Hepatocyte (in vitro differentiated cells): Measurements from ENCODE around the gene FTSJ1. TPM values are rescaled to one million over a fixed set of nuclear protein-coding genes. Genes with fewer than 3 reads are reported as not detected.

Experiments
- DNase-seq: peaks from one replicate; pipeline ENCODE4 v3.0.0-alpha.2; 2016; ENCODE audit warnings: low spot score
- H2AFZ ChIP-seq: fragments of 200-600 bp; sonication (generic); 2 replicates; pipeline ENCODE4 v1.6.0; 2016; ENCODE audit warnings: antibody characterized with exemption, mild to moderate bottlenecking
- H3K27ac ChIP-seq: fragments of 200-600 bp; sonication (generic); 2 replicates; pipeline ENCODE4 v1.5.1; 2016; ENCODE audit warnings: mild to moderate bottlenecking
- H3K27me3 ChIP-seq: fragments of 200-600 bp; sonication (generic); 2 replicates; pipeline ENCODE4 v1.6.1; 2016
- H3K36me3 ChIP-seq: fragments of 200-600 bp; sonication (generic); replicated peaks from 2 replicates; pipeline ENCODE4 v1.5.1; 2016; ENCODE audit warnings: low read depth; ENCODE audit not compliant: insufficient read depth
- H3K4me1 ChIP-seq: fragments of 200-600 bp; sonication (generic); 2 replicates; pipeline ENCODE4 v1.5.1; 2016; ENCODE audit warnings: mild to moderate bottlenecking, moderate library complexity; ENCODE audit not compliant: insufficient read depth
- H3K4me2 ChIP-seq: fragments of 200-600 bp; sonication (generic); 2 replicates; pipeline ENCODE4 v1.6.0; 2016
- H3K4me3 ChIP-seq: fragments of 200-600 bp; sonication (generic); 2 replicates; pipeline ENCODE4 v1.5.1; 2016; ENCODE audit warnings: mild to moderate bottlenecking
- H3K79me2 ChIP-seq: fragments of 200-600 bp; sonication (generic); 2 replicates; pipeline ENCODE4 v1.6.0; 2017; ENCODE audit warnings: mild to moderate bottlenecking
- H3K9me2 ChIP-seq: fragments of 200-600 bp; sonication (generic); replicated peaks from 2 replicates; pipeline ENCODE4 v1.6.0; 2017; ENCODE audit warnings: mild to moderate bottlenecking; ENCODE audit not compliant: insufficient read depth
- H3K9me3 ChIP-seq: fragments of 200-600 bp; sonication (generic); 2 replicates; pipeline ENCODE4 v1.5.1; 2016; ENCODE audit warnings: low read depth, mild to moderate bottlenecking
- H4K20me1 ChIP-seq: fragments of 200-600 bp; sonication (generic); 2 replicates; pipeline ENCODE4 v1.6.0; 2016; ENCODE audit warnings: mild to moderate bottlenecking; ENCODE audit not compliant: insufficient read depth, poor library complexity, severe bottlenecking
- CTCF ChIP-seq: fragments of 200-600 bp; sonication (generic); IDR thresholded peaks from 2 replicates; pipeline ENCODE4 v1.5.1; 2016; ENCODE audit warnings: antibody characterized with exemption, mild to moderate bottlenecking; ENCODE audit not compliant: poor library complexity
- EZH2 ChIP-seq: fragments of 200-600 bp; sonication (generic); IDR thresholded peaks from 2 replicates; pipeline ENCODE4 v1.6.1; 2016; ENCODE audit warnings: antibody characterized with exemption, mild to moderate bottlenecking, borderline replicate concordance
- EZH2phosphoT487 ChIP-seq: fragments of 200-600 bp; sonication (generic); IDR thresholded peaks from one replicate; pipeline ENCODE4 v1.6.1; 2018; ENCODE audit warnings: antibody characterized with exemption, mild to moderate bottlenecking, low read depth, moderate library complexity; ENCODE audit not compliant: unreplicated experiment, severe bottlenecking
- WGBS: methylation state at CpG from one replicate; pipeline ENCODE4 v1.1.6; 2016; ENCODE audit warnings: low lambda C conversion rate; ENCODE audit errors: missing lambda C conversion rate; 5-methylcytosine and 5-hydroxymethylcytosine counted together
- polyA plus RNA-seq: library from polyadenylated mRNA; unstranded; fragments of >200 nt; fragmentation: Nextera tagmentation; extraction: Ambion mirVana; gene quantifications from 2 replicates; pipeline ENCODE4 v1.2.1, GENCODE V29; 2016
- total RNA-seq: library from RNA; depleted of rRNA; stranded (reverse); fragments of >200 nt; gene quantifications from 2 replicates; pipeline ENCODE4 v1.2.3, GENCODE V29; 2014

FTSJ1 gene
- total and polyA plus RNA-seq, 2 experiments from 2014 or later: 38.4 to 43.8 TPM

DNA sequence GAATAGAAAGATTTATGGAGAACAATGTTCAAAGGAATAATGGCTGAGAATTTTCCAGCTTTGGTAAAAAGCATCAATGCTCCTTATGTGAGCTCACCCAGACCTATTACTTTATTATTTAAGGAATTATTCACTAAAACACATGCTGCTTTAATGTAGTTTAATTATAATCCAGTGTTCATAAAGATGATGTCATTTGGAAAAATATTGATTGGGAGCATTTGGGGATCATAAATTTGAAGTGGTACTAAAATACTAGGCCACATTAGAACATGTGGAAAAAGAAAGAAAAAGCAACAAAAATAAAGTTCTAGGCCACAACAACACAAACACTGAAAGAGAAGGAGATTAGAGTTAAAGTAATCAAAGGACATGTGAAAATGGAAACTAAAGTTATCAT lies 25.9 kb upstream of the FTSJ1 start:
- H3K27me3 ChIP-seq: no peaks in the 10 kb centered on the region
- H3K4me2 ChIP-seq: no peak overlapping the region
- H3K36me3 ChIP-seq: no peaks in the 10 kb centered on the region
- H3K4me3 ChIP-seq: no peak overlapping the region
- H3K27ac ChIP-seq: no peak overlapping the region
- no peaks in the 10 kb centered on the region for H3K9me2 ChIP-seq
- TF ChIP-seq CTCF: no peak
- no peak for TF ChIP-seq EZH2
- no peak for TF ChIP-seq EZH2phosphoT487
- H3K9me3 ChIP-seq: no peaks in the 10 kb centered on the region
- no peaks in the 10 kb centered on the region for H3K4me1 ChIP-seq
- H4K20me1 ChIP-seq: no peaks in the 10 kb centered on the region
- DNase-seq: no peak
- no peak overlapping the region for H2AFZ ChIP-seq
- H3K79me2 ChIP-seq: no peaks in the 10 kb centered on the region

DNA sequence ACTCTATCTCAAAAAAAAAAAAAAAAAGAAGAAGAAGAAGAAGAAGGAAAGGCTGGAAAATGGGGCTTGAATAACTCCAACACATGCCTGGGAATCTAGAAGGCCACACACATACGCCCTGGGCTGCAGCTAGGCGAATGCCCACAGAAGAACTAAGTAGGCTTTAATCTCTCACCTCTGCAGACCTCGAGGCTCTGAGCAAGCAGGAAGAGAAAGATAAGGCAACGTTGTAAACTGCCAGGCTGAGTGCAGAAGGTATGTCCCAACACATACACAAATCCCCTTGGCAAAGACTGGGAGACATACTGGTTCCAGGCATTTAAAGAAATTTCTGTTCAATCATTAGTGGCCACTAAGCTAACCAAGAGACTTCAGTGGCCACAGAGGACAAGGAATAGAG lies 24.3 kb upstream of the FTSJ1 start:
- no peak overlapping the region for H3K27ac ChIP-seq
- H3K79me2 ChIP-seq: no peaks in the 10 kb centered on the region
- H3K27me3 ChIP-seq: no peaks in the 10 kb centered on the region
- no peak for DNase-seq
- no peak overlapping the region for H3K4me2 ChIP-seq
- WGBS: 39% methylated on average over 4 of the region's 4 CpGs
- H4K20me1 ChIP-seq: no peaks in the 10 kb centered on the region
- no peaks in the 10 kb centered on the region for H3K4me1 ChIP-seq
- H3K9me2 ChIP-seq: no peaks in the 10 kb centered on the region
- H3K9me3 ChIP-seq: no peaks in the 10 kb centered on the region
- no peaks in the 10 kb centered on the region for H3K36me3 ChIP-seq
- no peak overlapping the region for H2AFZ ChIP-seq
- TF ChIP-seq CTCF (no peak), EZH2 (no peak), EZH2phosphoT487 (no peak)
- H3K4me3 ChIP-seq: no peak overlapping the region

DNA sequence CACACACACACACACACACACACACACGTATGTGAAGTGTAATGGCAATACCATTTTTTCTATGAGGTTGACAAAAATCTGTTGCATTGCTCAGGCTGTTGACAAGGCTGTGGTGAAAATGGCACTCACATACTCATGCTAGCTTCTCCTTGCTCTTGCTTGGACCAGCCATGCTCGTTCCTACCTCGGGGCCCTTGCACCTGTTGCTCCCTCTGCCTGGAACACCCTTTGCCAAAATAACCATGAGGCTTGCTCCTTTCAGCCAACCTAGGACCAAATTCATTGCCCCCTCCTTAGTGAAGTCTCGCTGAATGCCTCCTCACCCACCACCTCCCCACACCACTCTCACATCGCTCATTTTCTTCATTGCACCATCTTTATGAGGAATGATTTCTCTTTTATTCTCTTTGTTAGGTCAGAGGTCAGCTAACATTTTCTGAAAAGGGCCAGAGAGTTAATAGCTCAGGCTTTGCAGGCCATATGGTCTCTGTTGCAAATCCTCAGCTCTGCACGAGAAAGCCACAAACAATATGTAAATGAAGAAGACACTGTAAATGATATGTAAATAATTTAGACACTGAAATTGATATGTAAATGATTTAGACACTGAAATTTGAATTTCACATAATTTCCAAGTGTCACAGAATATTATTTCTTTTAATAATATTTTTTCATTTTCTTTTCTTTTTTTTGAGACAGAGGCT lies 19.2 kb upstream of the FTSJ1 start:
- Histone ChIP-seq H2AFZ (no peak overlapping the region), H4K20me1 (no peaks in the 10 kb centered on the region), H3K4me3 (no peak overlapping the region), H3K4me1 (no peaks in the 10 kb centered on the region), H3K27me3 (no peaks in the 10 kb centered on the region), H3K9me3 (no peaks in the 10 kb centered on the region), H3K9me2 (no peaks in the 10 kb centered on the region), H3K27ac (no peak overlapping the region), H3K36me3 (no peaks in the 10 kb centered on the region), H3K4me2 (no peak overlapping the region), H3K79me2 (no peaks in the 10 kb centered on the region)
- WGBS: 84% methylated on average over 6 of the region's 6 CpGs
- DNase-seq: no peak
- TF ChIP-seq EZH2 (no peak), EZH2phosphoT487 (no peak), CTCF (no peak)

DNA sequence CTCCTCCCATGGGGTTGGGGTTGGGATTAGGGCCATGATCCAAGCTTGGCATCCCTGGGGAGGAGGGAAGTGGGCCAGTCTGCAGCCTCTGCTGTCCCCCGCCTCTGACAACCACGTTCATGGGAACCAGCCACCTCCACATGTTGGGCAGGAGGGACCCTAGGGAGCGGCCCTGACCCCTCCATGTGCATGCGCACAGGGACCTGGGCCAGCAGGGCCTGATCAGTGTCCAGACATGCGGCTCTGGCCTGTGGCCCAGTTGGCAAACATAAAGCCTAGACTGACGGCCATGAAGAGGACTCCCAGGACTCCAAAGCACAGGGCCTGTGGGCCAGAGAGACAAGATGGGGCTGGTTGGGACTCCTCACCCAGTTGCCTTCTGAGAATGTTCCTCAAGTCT lies 17.3 kb upstream of the FTSJ1 start:
- TF ChIP-seq EZH2phosphoT487 (no peak), EZH2 (no peak)
- no peak overlapping the region for H3K27ac ChIP-seq
- H4K20me1 ChIP-seq: no peaks in the 10 kb centered on the region
- H3K79me2 ChIP-seq: no peaks in the 10 kb centered on the region
- DNase-seq: no peak
- 90% methylated on average over 6 of the region's 6 CpGs for WGBS
- no peaks in the 10 kb centered on the region for H3K9me2 ChIP-seq
- H3K4me2 ChIP-seq: no peak overlapping the region
- H2AFZ ChIP-seq: no peak overlapping the region
- H3K9me3 ChIP-seq: no peaks in the 10 kb centered on the region
- H3K36me3 ChIP-seq: no peaks in the 10 kb centered on the region
- no peak overlapping the region for H3K4me3 ChIP-seq
- no peaks in the 10 kb centered on the region for H3K4me1 ChIP-seq
- H3K27me3 ChIP-seq: no peaks in the 10 kb centered on the region
